Prostate gland (tissue), 2 donors: ENCODE results near the gene PLA2G2F.

Experiments
- POLR2A ChIP-seq: fragments of 450-650 bp; IDR thresholded peaks from one replicate; pipeline ENCODE4 v1.6.1; 2016; ENCODE audit warnings: antibody characterized with exemption, mild to moderate bottlenecking
- POLR2AphosphoS5 ChIP-seq: sonication (generic); formaldehyde crosslinking; IDR thresholded peaks from one replicate; pipeline ENCODE4 v1.6.1; 2017; ENCODE audit warnings: antibody characterized with exemption
- TF ChIP-seq, protein P1 (sequence below), 4 experiments: fragments of 200-600 bp in 2 of 4; fragments of 450-650 bp in 2 of 4; sonication (generic) in 2 of 4; IDR thresholded peaks; 1 replicate in 3 of 4; 2 replicates in 1 of 4; pipeline ENCODE4 v1.5.1; 2016 to 2019; ENCODE audit warnings: antibody characterized with exemption in 4 of 4, mild to moderate bottlenecking in 2 of 4, moderate library complexity in 2 of 4

DNA sequence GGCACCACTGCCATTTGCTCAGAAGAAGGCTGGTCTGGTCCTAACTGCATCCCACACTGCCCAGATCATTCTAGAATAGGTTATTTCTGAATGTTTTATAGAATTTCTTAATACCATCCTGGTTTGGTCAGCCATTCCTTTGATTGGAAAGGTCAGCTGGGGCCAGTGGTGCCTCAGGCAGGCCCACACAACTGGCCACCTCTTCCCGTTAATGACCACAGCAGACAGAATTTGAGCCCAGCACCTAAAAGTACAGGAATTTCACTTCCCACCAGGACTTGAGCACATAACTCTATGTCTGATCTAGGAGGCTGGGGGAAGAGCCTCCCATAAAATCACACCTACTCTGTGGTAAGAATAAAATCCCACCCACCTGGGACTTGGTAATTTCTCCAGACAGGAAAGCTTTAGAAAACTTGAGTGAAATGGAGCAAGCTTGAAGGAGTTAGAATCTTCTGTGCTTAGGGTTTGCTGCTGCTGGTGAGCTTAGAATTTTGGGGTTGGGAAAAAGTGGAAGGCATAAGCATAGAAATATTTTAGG lies 53.8 kb downstream of the PLA2G2F start:
- TF ChIP-seq, protein P1, sequence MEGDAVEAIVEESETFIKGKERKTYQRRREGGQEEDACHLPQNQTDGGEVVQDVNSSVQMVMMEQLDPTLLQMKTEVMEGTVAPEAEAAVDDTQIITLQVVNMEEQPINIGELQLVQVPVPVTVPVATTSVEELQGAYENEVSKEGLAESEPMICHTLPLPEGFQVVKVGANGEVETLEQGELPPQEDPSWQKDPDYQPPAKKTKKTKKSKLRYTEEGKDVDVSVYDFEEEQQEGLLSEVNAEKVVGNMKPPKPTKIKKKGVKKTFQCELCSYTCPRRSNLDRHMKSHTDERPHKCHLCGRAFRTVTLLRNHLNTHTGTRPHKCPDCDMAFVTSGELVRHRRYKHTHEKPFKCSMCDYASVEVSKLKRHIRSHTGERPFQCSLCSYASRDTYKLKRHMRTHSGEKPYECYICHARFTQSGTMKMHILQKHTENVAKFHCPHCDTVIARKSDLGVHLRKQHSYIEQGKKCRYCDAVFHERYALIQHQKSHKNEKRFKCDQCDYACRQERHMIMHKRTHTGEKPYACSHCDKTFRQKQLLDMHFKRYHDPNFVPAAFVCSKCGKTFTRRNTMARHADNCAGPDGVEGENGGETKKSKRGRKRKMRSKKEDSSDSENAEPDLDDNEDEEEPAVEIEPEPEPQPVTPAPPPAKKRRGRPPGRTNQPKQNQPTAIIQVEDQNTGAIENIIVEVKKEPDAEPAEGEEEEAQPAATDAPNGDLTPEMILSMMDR (IDR thresholded peaks at IDR 0.05) = no peak
- TF ChIP-seq POLR2A = no peak
- TF ChIP-seq POLR2AphosphoS5 = no peak
